Psoas muscle (tissue), 8 donors: Measurements from ENCODE around the gene IER5. TPM values are rescaled to one million over a fixed set of nuclear protein-coding genes. Genes with fewer than 3 reads are reported as not detected.

Source experiments
- ATAC-seq, 4 donors: fragments of 200-7000 bp; cut with Tn5 transposase; one replicate each; pipeline ENCODE4 v1.9.1; 2020; ENCODE audit warnings: moderate library complexity in 3 of 4, mild to moderate bottlenecking in 2 of 4
- DNase-seq, 2 donors: peaks; one replicate each; pipeline ENCODE4 v3.0.0-alpha.2; 2020
- H3K27ac ChIP-seq: fragments of 200-600 bp; one replicate; pipeline ENCODE4 v1.8.0; 2022
- H3K27me3 ChIP-seq, 3 donors: fragments of 200-600 bp in 1 of 3; one replicate each; pipeline versions ENCODE4 v1.6.1 to v1.8.0; 2013 to 2022; ENCODE audit warnings: low read length in 2 of 3, mild to moderate bottlenecking in 2 of 3, moderate library complexity in 1 of 3; ENCODE audit not compliant: insufficient read depth in 3 of 3
- H3K36me3 ChIP-seq, 2 donors: fragments of 200-600 bp in 1 of 2; one replicate each; pipeline versions ENCODE4 v1.6.1 to v1.8.0; 2013 to 2022; ENCODE audit warnings: low read depth in 1 of 2, mild to moderate bottlenecking in 1 of 2, moderate library complexity in 1 of 2; ENCODE audit not compliant: insufficient read depth in 1 of 2
- H3K4me1 ChIP-seq: fragments of 200-600 bp; one replicate; pipeline ENCODE4 v1.8.0; 2022
- H3K4me3 ChIP-seq: fragments of 200-600 bp; one replicate; pipeline ENCODE4 v1.8.0; 2022; ENCODE audit warnings: mild to moderate bottlenecking
- H3K9me3 ChIP-seq: fragments of 200-600 bp; one replicate; pipeline ENCODE4 v1.8.0; 2022
- WGBS, 3 donors: extraction: QIAGEN DNeasy Blood & Tissue Kit; methylation state at CpG; one replicate each; pipeline versions ENCODE4 v1.1.6 to v1.1.7; 2013; 5-methylcytosine and 5-hydroxymethylcytosine counted together
- intact Hi-C, 2 donors: fragments of 100-400 bp; cut with DNase I; formaldehyde crosslinking; loops; one replicate each; pipeline versions ENCODE4 v1.11.0 to v1.14.2; 2022
- polyA plus RNA-seq, 3 donors: library from polyadenylated mRNA; stranded (reverse); fragments of 200-250 nt; gene quantifications; one replicate each; pipeline ENCODE4 v1.2.3, GENCODE V29; 2013
- total RNA-seq, 4 donors: library from RNA; stranded (reverse); fragmentation: NEBNext Ultra II Directional in 2 of 4; extraction: Animal tissue kit (Norgen Biotek cat#: 25700) in 2 of 4; gene quantifications; one replicate each; pipeline versions ENCODE4 v1.2.1 to v1.2.4, GENCODE V29; 2021 to 2023
- TF ChIP-seq, protein P1 (sequence below): fragments of 200-600 bp; IDR thresholded peaks from one replicate; pipeline ENCODE4 v1.8.0; 2022; ENCODE audit warnings: antibody characterized with exemption
- donor health status: healthy with polysubstance abuse.
- donor health status: DM: no; HTN: no; CAD: no; lungs with moderate emphysema.
- donor health status: Bipolar disorder and iron deficiency.
- donor health status: healthy.
- donor health status: DM: yes; HTN: yes; CAD: no.
- donor health status: DM: no; HTN: no; CAD: no.
- donor health status: DM: no; HTN: no; CAD: no.
- donor health status: DM: yes; HTN: yes; CAD: no.

Gene IER5
- total and polyA plus RNA-seq, 7 donors, result 19.9 to 110 (median 37.5) TPM

DNA sequence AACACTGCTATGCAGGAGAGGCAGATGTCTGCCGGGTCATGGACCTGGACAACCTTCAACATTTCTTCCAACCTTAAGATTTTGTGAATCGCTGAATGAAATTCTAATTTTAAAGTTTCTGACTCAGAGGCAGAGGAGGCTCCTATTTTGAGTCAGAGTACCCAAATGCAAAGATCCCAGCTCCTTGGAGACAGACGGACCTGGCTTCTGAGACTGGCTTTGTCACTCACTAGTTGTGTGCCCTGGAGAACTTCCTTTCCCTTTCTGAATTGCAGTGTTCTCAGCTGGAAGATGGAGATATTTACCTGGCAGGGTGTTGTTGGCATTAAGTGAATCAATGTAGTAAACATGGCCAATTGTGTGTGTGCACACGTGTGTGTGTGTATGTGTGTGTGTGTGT is 51.9 kb downstream of the IER5 start:
- Histone ChIP-seq H3K4me3 (no peak overlapping the region), H3K27me3 (no peaks in the 10 kb centered on the region), H3K36me3 (no peaks in the 10 kb centered on the region), H3K27ac (peak overlapping the region; percentile 30), H3K4me1 (peaks cover 24% of the 10 kb centered on the region), H3K9me3 (no peaks in the 10 kb centered on the region)
- TF ChIP-seq, protein P1, sequence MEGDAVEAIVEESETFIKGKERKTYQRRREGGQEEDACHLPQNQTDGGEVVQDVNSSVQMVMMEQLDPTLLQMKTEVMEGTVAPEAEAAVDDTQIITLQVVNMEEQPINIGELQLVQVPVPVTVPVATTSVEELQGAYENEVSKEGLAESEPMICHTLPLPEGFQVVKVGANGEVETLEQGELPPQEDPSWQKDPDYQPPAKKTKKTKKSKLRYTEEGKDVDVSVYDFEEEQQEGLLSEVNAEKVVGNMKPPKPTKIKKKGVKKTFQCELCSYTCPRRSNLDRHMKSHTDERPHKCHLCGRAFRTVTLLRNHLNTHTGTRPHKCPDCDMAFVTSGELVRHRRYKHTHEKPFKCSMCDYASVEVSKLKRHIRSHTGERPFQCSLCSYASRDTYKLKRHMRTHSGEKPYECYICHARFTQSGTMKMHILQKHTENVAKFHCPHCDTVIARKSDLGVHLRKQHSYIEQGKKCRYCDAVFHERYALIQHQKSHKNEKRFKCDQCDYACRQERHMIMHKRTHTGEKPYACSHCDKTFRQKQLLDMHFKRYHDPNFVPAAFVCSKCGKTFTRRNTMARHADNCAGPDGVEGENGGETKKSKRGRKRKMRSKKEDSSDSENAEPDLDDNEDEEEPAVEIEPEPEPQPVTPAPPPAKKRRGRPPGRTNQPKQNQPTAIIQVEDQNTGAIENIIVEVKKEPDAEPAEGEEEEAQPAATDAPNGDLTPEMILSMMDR, result no peak
- ATAC-seq, result no peak
- DNase-seq, result no peak
- intact Hi-C loops, result loop anchor here (5.0 kb wide), 3 partner anchors 53 to 118 kb away; partner anchors contain the start of genes IER5 (in 1 of the 2), MR1 (in 1 of the 2) and STX6 (in 1 of the 2)
- WGBS, 3 donors, result 68 to 79% (median 75%) methylated on average over 4 of the region's 4 CpGs

DNA sequence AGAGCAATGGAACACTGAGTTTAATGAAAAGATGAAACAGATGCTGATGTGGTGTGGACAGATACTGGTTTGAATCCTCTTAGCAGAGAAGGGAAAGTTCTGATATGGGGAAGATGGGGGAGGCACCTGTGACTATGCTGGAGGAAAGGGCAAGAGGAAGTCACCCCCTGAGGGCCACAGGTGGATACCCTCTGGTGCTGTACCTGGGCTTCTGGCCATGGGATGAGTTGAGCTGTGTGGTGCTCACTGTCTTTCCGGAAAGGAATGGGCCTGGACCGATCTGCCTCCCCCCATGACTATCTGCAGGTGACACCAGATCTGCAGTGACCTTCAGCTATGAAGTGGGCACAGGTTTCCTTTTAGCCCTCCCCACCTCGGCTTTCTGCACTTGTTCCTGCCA is 52.4 kb downstream of the IER5 start:
- DNase-seq (no peak), ATAC-seq (no peak)
- Histone ChIP-seq H3K4me1 (peaks cover 20% of the 10 kb centered on the region), H3K27me3 (no peaks in the 10 kb centered on the region), H3K36me3 (no peaks in the 10 kb centered on the region), H3K4me3 (no peak overlapping the region), H3K27ac (peak overlapping the region; percentile 30), H3K9me3 (no peaks in the 10 kb centered on the region)
- TF ChIP-seq, protein P1, result no peak
- intact Hi-C loops, result loop anchor here (1.0 to 5.0 kb wide), 4 partner anchors 54 to 259 kb away; partner anchors contain the start of genes IER5 (in 1 of the 2), MR1 (in 1 of the 2) and STX6 (in 1 of the 2)
- WGBS, 3 donors, result 93 to 98% (median 96%) methylated on average over 3 of the region's 3 CpGs

DNA sequence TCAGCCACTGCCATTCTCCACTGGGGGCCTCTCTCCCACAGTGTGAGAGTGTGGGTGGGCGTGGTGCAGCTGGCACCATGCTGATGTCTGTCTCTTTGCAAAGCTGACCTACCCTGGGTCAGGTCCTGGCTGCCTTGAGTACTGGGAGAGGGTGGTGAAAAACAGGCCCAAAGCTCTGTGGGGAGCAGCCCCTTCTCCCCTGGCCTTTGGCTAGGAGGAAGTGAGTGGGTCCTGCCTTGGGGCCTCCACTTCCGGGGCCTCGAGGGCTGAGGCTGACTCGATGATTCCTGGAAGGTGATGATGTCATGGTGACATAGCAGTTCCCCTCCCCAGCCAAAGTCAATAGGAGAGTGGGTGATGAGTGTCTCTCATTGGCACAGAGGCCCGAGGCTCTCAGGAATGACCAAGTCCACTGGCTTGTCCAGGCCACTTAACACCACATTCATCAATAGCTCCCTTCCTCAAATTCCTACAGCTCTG is 53.0 kb downstream of the IER5 start:
- Histone ChIP-seq H3K9me3 (no peaks in the 10 kb centered on the region), H3K36me3 (no peaks in the 10 kb centered on the region), H3K4me1 (peaks cover 16% of the 10 kb centered on the region), H3K27me3 (no peaks in the 10 kb centered on the region), H3K27ac (peak overlapping the region; percentile 30), H3K4me3 (no peak overlapping the region)
- ATAC-seq, result peak; percentile 43 to 51 (median 50)
- intact Hi-C loops, result loop anchor here (1.0 to 5.0 kb wide), 4 partner anchors 54 to 259 kb away; partner anchors contain the start of genes IER5 (in 1 of the 2), MR1 (in 1 of the 2) and STX6 (in 1 of the 2)
- TF ChIP-seq, protein P1, result no peak
- 47 to 59% (median 54%) methylated on average over 5 of the region's 5 CpGs for WGBS, 3 donors
- no peak for DNase-seq

Other genes with a start within 250 kb of the IER5 start
- gene KIAA1614, start 175.8 kb upstream of the IER5 start, total RNA-seq, result 1 to 10 TPM in 2 of 4 donors, under 1 TPM in 2; 0.84 to 1.1 (median 0.95) TPM
- 1 to 10 TPM in 1 of 3 donors, under 1 TPM in 2; 0.45 to 1.6 (median 0.47) TPM for gene KIAA1614, start 175.8 kb upstream of the IER5 start, polyA plus RNA-seq
- 1 to 10 TPM; 5.2 to 8.3 (median 5.7) TPM for gene STX6, start 65.8 kb upstream of the IER5 start, total RNA-seq
- gene STX6, start 65.8 kb upstream of the IER5 start, polyA plus RNA-seq, result 1 to 10 TPM; 3.4 to 4.5 (median 3.9) TPM
- 1 to 10 TPM; 2.0 to 3.0 (median 2.6) TPM for gene MR1, start 54.7 kb upstream of the IER5 start, total RNA-seq
- gene MR1, start 54.7 kb upstream of the IER5 start, polyA plus RNA-seq, result under 1 TPM; 0.70 to 0.90 (median 0.84) TPM